B cell (primary cell): ENCODE data around the gene UNC79. TPM values are rescaled to one million over a fixed set of nuclear protein-coding genes. Genes with fewer than 3 reads are reported as not detected.

Experiments used
- ATAC-seq: fragments of 200-7000 bp; cut with Tn5 transposase; one replicate; pipeline ENCODE4 v1.10.0; 2021; ENCODE audit warnings: low read depth, mild to moderate bottlenecking, moderate number of reproducible peaks, moderate library complexity
- CTCF ChIA-PET: fragments of 350-600 bp; sonication (Branson Sonifier 250); formaldehyde crosslinking; loops from one replicate; lab custom pipeline; 2021; ENCODE audit warnings: antibody characterized with exemption, inconsistent platforms; lab: Charles Lee
- POLR2A ChIA-PET: fragments of 350-600 bp; sonication (Branson Sonifier 250); formaldehyde crosslinking; loops from one replicate; lab custom pipeline; 2021; ENCODE audit warnings: antibody characterized with exemption; lab: Charles Lee
- DNase-seq: peaks from one replicate; pipeline ENCODE4 v3.0.0; 2013
- H2AFZ ChIP-seq: 2 replicates; pipeline ENCODE4 v1.6.1; 2012; ENCODE audit warnings: mild to moderate bottlenecking, low read depth, low read length; ENCODE audit not compliant: insufficient read depth, poor library complexity, severe bottlenecking
- H3K27ac ChIP-seq, 2 donors: 1 replicate in 1 of 2; 2 replicates in 1 of 2; pipeline ENCODE4 v1.5.1; 2012 to 2013; ENCODE audit warnings: low read length in 2 of 2, mild to moderate bottlenecking in 2 of 2, moderate library complexity in 1 of 2
- H3K27me3 ChIP-seq, 4 experiments: fragments of 200-600 bp in 1 of 4; sonication (generic) in 1 of 4; replicated peaks in 1 of 4; 1 replicate in 2 of 4; 2 replicates in 2 of 4; pipeline versions ENCODE4 v1.6.1 to v1.7.0; 2013 to 2016; ENCODE audit warnings: low read length in 3 of 4, mild to moderate bottlenecking in 2 of 4, mixed read lengths in 1 of 4, moderate library complexity in 1 of 4; ENCODE audit not compliant: insufficient read depth in 4 of 4, control insufficient read depth in 3 of 4; ENCODE audit errors: control extremely low read depth in 1 of 4
- H3K36me3 ChIP-seq, 2 experiments: replicated peaks in 1 of 2; 1 replicate in 1 of 2; 2 replicates in 1 of 2; pipeline versions ENCODE4 v1.6.1 to v1.7.1; 2013; ENCODE audit warnings: low read length in 1 of 2; ENCODE audit not compliant: insufficient read depth in 2 of 2, control insufficient read depth in 1 of 2; ENCODE audit errors: control extremely low read depth in 1 of 2, extremely low read depth in 1 of 2
- H3K4me1 ChIP-seq, 2 donors: fragments of 200-600 bp in 1 of 2; sonication (generic) in 1 of 2; 1 replicate in 1 of 2; 2 replicates in 1 of 2; pipeline versions ENCODE4 v1.5.1 to v1.6.1; 2013 to 2017; ENCODE audit warnings: low read length in 2 of 2; ENCODE audit not compliant: control insufficient read depth in 2 of 2, insufficient read depth in 2 of 2
- H3K4me2 ChIP-seq: replicated peaks from 2 replicates; pipeline ENCODE3; 2012; ENCODE audit warnings: mild to moderate bottlenecking, low read depth, low read length; ENCODE audit not compliant: poor library complexity, severe bottlenecking
- H3K4me3 ChIP-seq, 5 experiments: fragments of 200-600 bp in 1 of 5; sonication (generic) in 1 of 5; 1 replicate in 3 of 5; 2 replicates in 2 of 5; pipeline versions ENCODE4 v1.5.1 to v1.7.0; 2011 to 2016; ENCODE audit warnings: low read length in 4 of 5, mild to moderate bottlenecking in 4 of 5, low read depth in 2 of 5, control low read depth in 1 of 5, moderate library complexity in 1 of 5; ENCODE audit not compliant: insufficient read depth in 1 of 5; ENCODE audit errors: control extremely low read depth in 1 of 5, extremely low read depth in 1 of 5
- H3K79me2 ChIP-seq: fragments of 200-600 bp; sonication (generic); one replicate; pipeline ENCODE4 v1.6.0; 2016; ENCODE audit warnings: low read length; ENCODE audit not compliant: control insufficient read depth, insufficient read depth
- H3K9ac ChIP-seq: fragments of 200-600 bp; sonication (generic); 2 replicates; pipeline ENCODE4 v1.6.1; 2017; ENCODE audit warnings: mild to moderate bottlenecking, low read length, moderate library complexity
- H3K9me3 ChIP-seq, 3 donors: one replicate each; pipeline versions ENCODE4 v1.6.1 to v1.7.1; 2013; ENCODE audit warnings: low read length in 2 of 3; ENCODE audit not compliant: control insufficient read depth in 2 of 3, insufficient read depth in 1 of 3; ENCODE audit errors: control extremely low read depth in 1 of 3
- H4K20me1 ChIP-seq: 2 replicates; pipeline ENCODE4 v1.6.0; 2012; ENCODE audit warnings: mild to moderate bottlenecking, low read length; ENCODE audit not compliant: insufficient read depth, control insufficient read depth, poor library complexity, severe bottlenecking
- H3K27ac Mint-ChIP-seq: one replicate; pipeline ENCODE4 v1.8.0; 2021; ENCODE audit warnings: mixed read lengths
- H3K27me3 Mint-ChIP-seq: one replicate; pipeline ENCODE4 v1.8.0; 2021; ENCODE audit warnings: mixed read lengths
- H3K4me1 Mint-ChIP-seq: one replicate; pipeline ENCODE4 v1.8.0; 2021; ENCODE audit warnings: mixed read lengths
- H3K4me3 Mint-ChIP-seq: one replicate; pipeline ENCODE4 v1.8.0; 2021; ENCODE audit warnings: mixed read lengths
- H3K9me3 Mint-ChIP-seq: one replicate; pipeline ENCODE4 v1.8.0; 2022; ENCODE audit warnings: mixed read lengths; ENCODE audit not compliant: insufficient read depth
- EZH2 ChIP-seq: IDR thresholded peaks from 2 replicates; pipeline ENCODE4 v1.6.1; 2012; ENCODE audit warnings: borderline replicate concordance, low read depth, mild to moderate bottlenecking, moderate library complexity, low read length; ENCODE audit not compliant: insufficient read depth, poor library complexity, severe bottlenecking
- WGBS: methylation state at CpG from one replicate; pipeline ENCODE4 v1.1.5; 2013; ENCODE audit warnings: missing lambda C conversion rate; ENCODE audit not compliant: insufficient coverage; 5-methylcytosine and 5-hydroxymethylcytosine counted together
- intact Hi-C: fragments of 100-400 bp; cut with micrococcal nuclease; formaldehyde crosslinking; loops from one replicate; pipeline ENCODE4 v1.10.0; 2022
- polyA plus RNA-seq: library from polyadenylated mRNA; depleted of rRNA; stranded (reverse); fragments of >200 nt; gene quantifications from 2 replicates; pipeline ENCODE4 v1.2.3, GENCODE V29; 2012
- total RNA-seq, 2 donors: library from RNA; stranded (reverse); fragments of 120-200 nt in 1 of 2; gene quantifications; 1 replicate in 1 of 2; 2 replicates in 1 of 2; pipeline versions ENCODE4 v1.2.3 to v1.2.4, GENCODE V29; 2013 to 2022
- TF ChIP-seq, protein P1 (sequence below): fragments of 200-600 bp; IDR thresholded peaks from one replicate; pipeline ENCODE4 v1.8.0; 2022; ENCODE audit warnings: antibody characterized with exemption, mild to moderate bottlenecking

Gene UNC79
- total and polyA plus RNA-seq, 2 donors (not counting 1 experiment from before 2014, with no cell fraction given) = 0.04 to 0.15 TPM

DNA sequence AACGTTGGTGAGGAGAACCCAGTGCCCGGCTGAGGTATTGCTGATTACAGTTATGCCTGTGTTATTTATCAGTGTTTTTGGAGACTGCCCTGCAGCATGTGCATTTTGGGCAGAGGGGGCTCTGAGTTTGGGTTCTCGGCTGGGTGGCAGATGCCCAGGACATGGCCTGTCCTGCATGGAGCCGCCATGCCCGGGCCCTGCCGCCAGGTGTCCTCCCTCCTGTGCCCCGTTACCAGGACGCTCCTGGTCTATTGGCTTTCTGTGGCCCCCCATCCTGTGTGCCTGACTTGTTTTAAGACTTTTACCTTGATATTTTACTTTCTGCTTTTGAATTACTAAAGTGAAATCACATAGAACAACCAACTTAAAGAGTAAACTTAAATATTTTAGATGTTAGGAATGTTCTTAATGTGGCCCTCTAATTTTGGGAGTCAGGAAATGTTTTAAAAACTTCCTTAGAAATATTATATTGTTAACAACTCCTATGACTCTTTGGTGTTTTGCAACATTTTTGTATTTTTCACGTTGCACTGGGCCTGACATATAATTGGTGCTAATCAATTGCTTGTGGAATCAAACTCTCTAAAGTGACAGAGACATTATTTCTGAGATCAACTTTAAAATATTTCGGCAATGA is 305.8 kb downstream of the UNC79 start:
- WGBS = 86% methylated on average over 3 of the region's 10 CpGs
- Mint-ChIP-seq H3K4me1 (no peaks in the 10 kb centered on the region), H3K27ac (no peak overlapping the region), H3K4me3 (no peak overlapping the region), H3K9me3 (no peaks in the 10 kb centered on the region), H3K27me3 (peaks cover 16% of the 10 kb centered on the region)
- ChIA-PET CTCF (no interaction called here), POLR2A (no interaction called here)
- no peak for ATAC-seq
- TF ChIP-seq, protein P1, sequence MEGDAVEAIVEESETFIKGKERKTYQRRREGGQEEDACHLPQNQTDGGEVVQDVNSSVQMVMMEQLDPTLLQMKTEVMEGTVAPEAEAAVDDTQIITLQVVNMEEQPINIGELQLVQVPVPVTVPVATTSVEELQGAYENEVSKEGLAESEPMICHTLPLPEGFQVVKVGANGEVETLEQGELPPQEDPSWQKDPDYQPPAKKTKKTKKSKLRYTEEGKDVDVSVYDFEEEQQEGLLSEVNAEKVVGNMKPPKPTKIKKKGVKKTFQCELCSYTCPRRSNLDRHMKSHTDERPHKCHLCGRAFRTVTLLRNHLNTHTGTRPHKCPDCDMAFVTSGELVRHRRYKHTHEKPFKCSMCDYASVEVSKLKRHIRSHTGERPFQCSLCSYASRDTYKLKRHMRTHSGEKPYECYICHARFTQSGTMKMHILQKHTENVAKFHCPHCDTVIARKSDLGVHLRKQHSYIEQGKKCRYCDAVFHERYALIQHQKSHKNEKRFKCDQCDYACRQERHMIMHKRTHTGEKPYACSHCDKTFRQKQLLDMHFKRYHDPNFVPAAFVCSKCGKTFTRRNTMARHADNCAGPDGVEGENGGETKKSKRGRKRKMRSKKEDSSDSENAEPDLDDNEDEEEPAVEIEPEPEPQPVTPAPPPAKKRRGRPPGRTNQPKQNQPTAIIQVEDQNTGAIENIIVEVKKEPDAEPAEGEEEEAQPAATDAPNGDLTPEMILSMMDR = no peak
- TF ChIP-seq EZH2 = no peak
- Histone ChIP-seq H4K20me1 (no peaks in the 10 kb centered on the region), H3K4me2 (no peak overlapping the region), H3K27ac (no peak overlapping the region), H3K79me2 (no peaks in the 10 kb centered on the region), H3K36me3 (no peaks in the 10 kb centered on the region), H3K4me1 (no peaks in the 10 kb centered on the region), H3K9me3 (peaks cover 0 to 4% (median 0%) of the 10 kb centered on the region in 3 donors), H3K4me3 (no peak overlapping the region), H3K27me3 (no peaks in the 10 kb centered on the region), H3K9ac (no peak overlapping the region), H2AFZ (no peak overlapping the region)
- intact Hi-C loops = no loop called here
- DNase-seq = no peak

DNA sequence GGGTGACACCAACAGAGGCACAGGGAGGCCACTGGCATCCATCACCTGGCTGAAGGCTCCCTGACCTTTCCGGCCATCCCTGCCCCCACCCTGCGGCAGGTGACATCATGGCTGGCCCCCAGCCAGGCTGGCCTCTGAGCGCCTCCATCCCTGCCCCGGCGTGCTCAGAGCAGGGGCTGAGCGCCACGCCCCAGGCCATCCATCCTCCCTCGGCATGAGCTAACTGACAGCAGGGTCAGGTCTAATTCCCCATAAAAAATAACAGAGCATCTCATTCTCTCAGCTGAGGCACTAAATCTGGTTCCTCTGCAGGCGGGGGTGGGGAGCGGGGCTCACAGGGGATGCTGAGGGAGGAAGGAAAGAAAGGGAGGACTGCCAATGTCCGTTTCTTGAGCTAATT is 306.9 kb downstream of the UNC79 start:
- ChIA-PET POLR2A (no interaction called here), CTCF (interaction anchor here (0.7 kb wide), 1 partner anchor 16 kb away, joined by 3 read pairs; no protein-coding TSS in a partner anchor)
- Histone ChIP-seq H3K9ac (no peak overlapping the region), H4K20me1 (no peaks in the 10 kb centered on the region), H3K9me3 (peaks cover 0 to 2% (median 0%) of the 10 kb centered on the region in 3 donors), H3K27ac (no peak overlapping the region), H3K4me2 (no peak overlapping the region), H3K4me1 (no peaks in the 10 kb centered on the region), H3K4me3 (no peak overlapping the region), H2AFZ (no peak overlapping the region), H3K36me3 (no peaks in the 10 kb centered on the region), H3K79me2 (no peaks in the 10 kb centered on the region), H3K27me3 (no peaks in the 10 kb centered on the region)
- TF ChIP-seq, protein P1 = no peak
- no peak for TF ChIP-seq EZH2
- H3K4me1 Mint-ChIP-seq = no peaks in the 10 kb centered on the region
- peaks cover 15% of the 10 kb centered on the region for H3K27me3 Mint-ChIP-seq
- no peak overlapping the region for H3K27ac Mint-ChIP-seq
- no peaks in the 10 kb centered on the region for H3K9me3 Mint-ChIP-seq
- intact Hi-C loops = no loop called here
- WGBS = 89% methylated on average over 11 of the region's 11 CpGs
- DNase-seq (no peak), ATAC-seq (no peak)
- H3K4me3 Mint-ChIP-seq = no peak overlapping the region
